ENCODE data around the gene FRRS1L.

Gene FRRS1L

DNA sequence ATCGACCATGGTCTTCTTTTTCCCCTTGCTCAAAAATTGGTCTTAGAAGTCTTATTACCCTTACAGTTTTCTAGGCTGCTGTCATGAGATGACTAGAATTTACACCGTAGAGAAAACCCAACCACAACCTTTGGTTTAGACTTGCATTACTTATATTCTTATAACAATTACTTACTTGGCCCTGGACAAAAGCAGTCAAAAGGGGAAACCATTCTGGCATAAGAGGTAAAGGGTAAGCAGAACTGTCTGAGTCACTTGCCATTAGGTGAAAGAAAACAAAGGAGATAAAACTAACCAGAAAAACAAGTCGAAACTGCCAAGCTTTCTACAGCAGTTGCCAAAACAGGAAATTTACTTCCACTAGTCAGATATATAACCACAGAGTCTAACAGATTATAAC is 65.2 kb downstream of the FRRS1L start:
- peak; percentile 65 for DNase-seq (ENCODE audit: low spot score)

DNA sequence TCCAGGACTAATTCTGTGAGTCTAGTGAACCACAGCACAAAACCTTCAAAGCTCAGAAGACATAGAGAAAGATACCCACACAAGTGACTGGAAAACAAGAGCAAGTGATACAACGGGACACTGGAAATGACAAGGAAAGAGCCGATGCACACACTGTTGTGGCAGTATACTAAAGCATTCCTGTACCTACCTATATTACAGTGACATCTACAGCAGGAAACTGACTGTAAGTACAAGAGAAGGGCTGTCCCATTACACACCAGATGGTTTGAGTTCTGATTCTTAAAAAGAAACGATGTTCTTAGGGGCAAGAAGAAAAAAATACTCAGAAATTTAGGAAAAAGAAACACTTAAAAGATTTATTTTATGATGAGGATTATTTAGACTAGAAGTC is 65.8 kb downstream of the FRRS1L start:
- DNase-seq (ENCODE audit: low spot score) = no peak

DNA sequence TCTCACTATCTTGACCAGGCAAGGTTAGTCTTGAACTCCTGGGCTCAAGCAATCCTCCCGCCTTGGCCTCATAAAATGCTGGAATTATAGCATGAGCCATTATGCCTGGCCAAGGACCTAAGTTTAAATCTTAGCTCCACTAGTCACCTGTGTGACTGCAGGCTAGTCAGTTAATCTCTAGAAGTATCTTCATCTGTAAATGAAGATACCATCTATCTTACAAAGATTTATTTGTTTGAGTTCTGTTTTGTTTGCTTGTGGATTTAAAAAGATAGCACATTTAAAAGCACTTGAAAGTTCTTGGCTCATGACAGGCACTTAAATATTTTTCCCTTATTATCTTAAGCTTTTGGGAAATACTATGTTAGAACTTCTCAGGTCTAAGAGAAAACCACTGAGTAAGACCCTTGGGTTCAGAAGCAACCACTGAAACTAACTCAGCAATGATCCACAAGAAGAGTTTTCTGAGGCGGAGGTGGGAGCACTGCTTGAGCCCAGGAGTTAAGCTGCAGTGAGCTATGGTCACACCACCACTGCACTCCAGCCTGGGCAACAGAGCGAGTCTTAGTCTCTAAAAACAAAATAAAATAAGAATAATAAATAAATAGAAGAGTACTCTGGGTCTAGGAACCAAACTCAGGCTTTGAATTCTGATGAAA is 66.4 kb downstream of the FRRS1L start:
- DNase-seq (ENCODE audit: low spot score) = no peak

DNA sequence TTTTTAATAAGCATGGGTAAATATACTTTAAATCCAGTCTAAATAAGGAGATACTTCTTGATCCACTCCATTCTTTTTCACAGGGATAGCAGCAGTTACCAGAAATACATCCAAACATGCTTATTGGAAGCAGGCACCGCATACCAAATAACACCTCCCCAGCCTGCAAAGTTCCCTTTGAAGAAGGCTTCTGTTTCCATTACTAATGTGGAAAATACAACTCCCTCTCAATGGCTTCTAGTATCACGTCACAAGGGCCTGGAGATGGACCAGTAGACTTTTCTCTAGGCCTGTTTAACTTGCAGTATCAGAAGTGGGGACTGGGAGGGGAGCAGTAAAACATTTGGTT is 68.1 kb downstream of the FRRS1L start:
- no peak for DNase-seq (ENCODE audit: low spot score)

DNA sequence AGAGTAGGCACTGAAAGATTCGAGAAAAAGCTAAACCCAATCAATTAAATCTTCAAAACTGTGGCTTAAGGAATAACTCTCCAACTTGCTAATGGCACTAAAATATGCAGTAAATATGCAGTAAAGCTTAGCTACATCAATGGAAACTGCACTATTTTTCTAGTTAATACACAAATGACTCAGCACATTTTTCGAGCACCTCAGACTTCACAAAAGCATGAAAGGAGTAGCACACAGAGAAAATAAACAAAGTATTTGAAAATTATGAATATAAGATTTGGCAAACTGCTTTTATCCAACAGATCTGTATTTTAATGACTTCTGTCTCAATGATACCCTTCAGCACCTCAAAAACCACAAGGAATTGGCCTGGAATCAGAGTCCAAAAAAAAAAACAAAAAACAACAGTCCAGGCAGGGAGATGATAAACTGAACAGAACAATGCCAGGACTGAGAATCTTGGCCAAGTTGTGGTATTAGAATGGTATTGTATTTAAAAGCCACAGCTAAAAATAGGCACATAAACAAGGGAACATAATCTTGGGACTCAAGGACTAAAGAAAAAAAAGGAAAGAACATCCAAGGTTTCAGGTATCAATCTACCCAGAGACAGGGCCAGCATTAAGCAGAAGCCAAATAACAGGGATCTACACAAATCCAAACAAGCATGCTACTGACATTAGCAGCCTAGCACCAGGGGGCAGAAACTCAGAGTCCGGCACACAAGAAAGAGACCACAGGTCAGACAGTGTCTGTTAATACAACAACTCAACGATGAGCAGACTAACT is 68.7 kb downstream of the FRRS1L start:
- no peak for DNase-seq (ENCODE audit: low spot score)

- DNase-seq (ENCODE audit: low spot score) = peak; percentile 24
Measured at GRCh38 chr9:109097146-109097545, 69.9 kb downstream of the FRRS1L start.

- DNase-seq (ENCODE audit: low spot score) = no peak
Measured at GRCh38 chr9:109095321-109095720, 71.7 kb downstream of the FRRS1L start.

GRCh38 chr9:109094268-109094667 is 72.8 kb downstream of the FRRS1L start:
- DNase-seq (ENCODE audit: low spot score) = no peak

DNA sequence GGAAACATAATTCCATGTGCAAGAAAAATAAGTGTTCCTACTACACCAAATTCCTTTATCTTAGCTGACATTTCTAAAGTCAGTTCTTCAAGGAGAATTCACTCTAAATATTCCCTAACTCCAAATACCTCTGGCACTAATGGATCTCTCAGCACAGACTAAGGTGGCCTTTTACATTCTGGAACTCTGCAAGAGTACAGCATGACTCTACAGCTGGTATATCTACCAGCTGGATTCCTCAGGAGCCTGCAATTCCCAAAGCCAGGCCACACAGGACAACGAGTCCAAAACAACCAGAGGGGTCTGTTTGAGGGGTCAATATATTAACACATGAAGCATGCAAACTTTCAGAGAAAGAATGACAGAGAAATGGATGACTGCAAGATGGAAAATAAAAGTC is 74.5 kb downstream of the FRRS1L start:
- no peak for DNase-seq (ENCODE audit: low spot score)

DNA sequence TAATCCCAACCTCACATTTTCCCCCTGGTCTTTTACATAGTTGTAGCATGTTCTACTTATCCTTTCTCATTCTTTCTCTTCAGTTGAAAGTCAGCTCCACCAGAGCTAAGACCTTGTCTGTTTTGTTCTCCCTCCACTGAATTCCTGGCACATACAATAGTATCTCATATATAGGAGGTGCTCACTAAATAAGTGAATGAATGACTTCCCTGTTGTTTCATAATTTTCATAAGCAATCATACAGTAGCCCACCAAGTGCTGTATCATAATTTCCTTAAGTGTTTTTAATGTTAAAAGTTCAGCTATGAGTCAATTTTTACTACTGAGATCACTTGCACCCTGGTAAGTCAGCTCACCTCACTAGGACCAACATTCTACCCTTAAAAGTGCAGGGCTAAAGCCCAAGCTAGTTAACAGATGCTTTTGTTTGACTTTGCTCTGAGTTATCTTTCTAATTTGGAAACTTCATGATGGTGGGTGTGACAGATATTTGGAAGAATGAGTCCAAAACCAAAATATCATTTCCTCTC is 74.9 kb downstream of the FRRS1L start:
- no peak for DNase-seq (ENCODE audit: low spot score)

DNA sequence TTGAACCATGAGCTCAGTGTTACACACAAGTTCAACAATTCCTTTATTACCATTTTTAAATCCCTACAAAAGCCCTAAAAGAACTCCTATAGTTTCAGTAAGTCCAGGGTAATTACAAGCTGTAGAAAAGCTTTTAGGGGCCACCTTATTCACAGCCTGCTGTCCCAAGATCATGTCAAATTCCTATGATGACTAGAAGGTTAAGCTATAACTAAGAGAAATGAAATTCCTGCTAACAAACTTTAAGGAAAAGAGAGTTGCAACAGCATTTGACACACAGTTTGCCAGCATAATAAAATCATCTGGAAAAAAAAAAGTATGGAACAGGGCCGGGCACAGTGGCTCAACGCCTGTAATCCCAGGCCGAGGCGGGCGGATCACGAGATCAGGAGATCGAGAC is 78.8 kb downstream of the FRRS1L start:
- DNase-seq (ENCODE audit: low spot score) = no peak

DNA sequence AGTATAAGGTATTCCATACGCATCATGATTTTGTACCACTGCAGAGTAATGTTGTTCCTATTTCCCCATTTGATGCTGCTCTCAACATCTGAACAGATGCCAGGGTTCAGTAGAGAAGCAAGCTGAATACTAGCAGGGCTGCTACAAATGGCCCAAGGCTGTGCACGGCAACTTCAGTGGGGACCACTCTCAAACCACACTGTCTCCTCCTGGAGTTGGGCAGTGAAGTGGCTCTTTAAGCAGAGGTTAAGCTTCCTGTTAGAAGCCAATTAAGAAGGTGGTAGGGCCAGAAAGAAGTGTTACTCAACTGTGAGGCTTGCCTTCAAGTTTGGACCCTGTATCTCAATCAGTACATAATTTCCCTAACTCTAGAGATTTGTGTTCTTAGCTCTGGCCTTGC is 79.3 kb downstream of the FRRS1L start:
- DNase-seq (ENCODE audit: low spot score) = no peak

GRCh38 chr9:109086221-109086620 is 80.8 kb downstream of the FRRS1L start:
- no peak for DNase-seq (ENCODE audit: low spot score)

GRCh38 chr9:109085510-109085909 is 81.5 kb downstream of the FRRS1L start:
- DNase-seq (ENCODE audit: low spot score) = no peak

DNA sequence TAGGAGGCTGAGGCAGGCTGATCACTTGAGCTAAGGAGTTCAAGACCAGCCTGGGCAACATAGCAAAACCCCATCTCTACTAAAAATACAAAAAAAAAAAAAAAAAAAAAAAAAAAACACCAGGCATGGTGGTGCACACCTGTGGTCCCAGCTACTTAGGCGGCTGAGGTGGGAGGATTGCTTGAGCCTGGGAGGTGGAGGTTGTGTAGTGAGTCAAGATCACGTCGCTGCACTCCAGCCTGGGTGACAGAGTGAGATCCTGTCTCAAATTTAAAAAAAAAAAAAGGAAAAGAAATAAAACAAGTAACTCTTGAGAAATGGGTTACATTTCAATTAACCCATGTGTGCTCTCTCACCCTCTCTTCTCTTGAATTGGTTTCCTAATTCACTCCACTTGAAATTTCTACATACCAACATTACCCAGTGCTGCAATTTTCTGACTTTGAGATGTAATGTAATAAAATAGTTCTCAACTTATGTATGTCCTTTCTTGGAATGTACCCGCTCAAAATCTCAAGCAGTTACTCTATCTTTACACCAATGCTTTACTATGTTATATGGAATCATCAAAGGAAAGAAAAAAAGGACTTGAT is 83.1 kb downstream of the FRRS1L start:
- no peak for DNase-seq (ENCODE audit: low spot score)

GRCh38 chr9:109083141-109083540 is 83.9 kb downstream of the FRRS1L start:
- no peak for DNase-seq (ENCODE audit: low spot score)

GRCh38 chr9:109082091-109082620 is 84.9 kb downstream of the FRRS1L start:
- DNase-seq (ENCODE audit: low spot score) = no peak

Data from CD4-positive, alpha-beta T cell treated with Interleukin-6 at 100 ng/mL for 8 hours (primary cell).